ENCODE measurements around the gene EPHB4.

GRCh38 chr7:100785878-100786277 lies 41.4 kb downstream of the EPHB4 start:
- TF ChIP-seq POLR2AphosphoS5 (IDR thresholded peaks at IDR 0.05) (no peak), POLR2A (IDR thresholded peaks at IDR 0.05) (no peak), CTCF (IDR thresholded peaks at IDR 0.05) (no peak)

Data from breast epithelium (tissue), 3 donors.